Measurements from ENCODE around the gene DRC7. TPM values are rescaled to one million over a fixed set of nuclear protein-coding genes. Genes with fewer than 3 reads are reported as not detected.

DRC7 gene
- total RNA-seq, 1 experiment from 2014 or later = 0.72 TPM

GRCh38 chr16:57760357-57761160 is 66.0 kb downstream of the DRC7 start:
- peaks cover 6 to 30% of the 10 kb centered on the region in 2 experiments for H3K4me1 Mint-ChIP-seq
- Histone ChIP-seq H3T11ph (ENCODE audit: low read length) (no peak overlapping the region), H3K23ac (ENCODE audit: insufficient read length, low read depth, low read length) (no peak overlapping the region), H2BK5ac (ENCODE audit: insufficient read length, low read length) (no peak overlapping the region), H2AK5ac (ENCODE audit: insufficient read length, low read length) (no peak overlapping the region), H3K9ac (ENCODE audit: extremely low read depth, insufficient read length, low read length) (no peak overlapping the region), H3K4me2 (ENCODE audit: insufficient read depth, insufficient read length, low read length) (no peak overlapping the region), H4K8ac (replicated peaks; ENCODE audit: insufficient read length, low read depth, low read length) (no peak overlapping the region), H3K4me1 (ENCODE audit: insufficient read depth, low read length) (peaks cover 4% of the 10 kb centered on the region; the same call in 1 of the 2 replicates), H3K27me3 (ENCODE audit: insufficient read depth, low read length) (no peaks in the 10 kb centered on the region), H3K79me1 (ENCODE audit: insufficient read depth, low read depth, low read length, poor library complexity, severe bottlenecking) (no peaks in the 10 kb centered on the region), H4K5ac (ENCODE audit: insufficient read length, low read depth, low read length) (no peak overlapping the region), H2BK15ac (ENCODE audit: low read depth, low read length) (no peak overlapping the region), H4K91ac (ENCODE audit: insufficient read length, low read depth, low read length) (no peak overlapping the region), H3K14ac (ENCODE audit: insufficient read depth, low read length) (peak overlapping the region; percentile 4; the same call in 1 of the 2 replicates), H4K20me1 (ENCODE audit: control insufficient read depth, insufficient read depth, insufficient read length) (peaks cover 3% of the 10 kb centered on the region), H3K56ac (ENCODE audit: insufficient read length, low read depth, low read length) (no peak overlapping the region), H3K23me2 (ENCODE audit: insufficient read length, low read depth, low read length, poor library complexity, severe bottlenecking) (no peaks in the 10 kb centered on the region), H3K79me2 (ENCODE audit: insufficient read depth, low read length) (no peaks in the 10 kb centered on the region), H3K18ac (ENCODE audit: insufficient read length, low read depth, low read length) (no peak overlapping the region), H3K4ac (ENCODE audit: low read depth, low read length) (no peak overlapping the region), H2BK20ac (ENCODE audit: low read depth, low read length, poor library complexity, severe bottlenecking) (no peak overlapping the region), H2BK12ac (ENCODE audit: insufficient read length, low read depth, low read length) (no peak overlapping the region), H2BK120ac (ENCODE audit: low read depth, low read length, poor library complexity, severe bottlenecking) (no peak overlapping the region), H3K9me3 (ENCODE audit: control insufficient read depth, low read depth, low read length) (no peaks in the 10 kb centered on the region), H3K27ac (ENCODE audit: insufficient read length, low read depth, low read length) (no peak overlapping the region), H2AFZ (ENCODE audit: low read length) (no peak overlapping the region)
- WGBS (ENCODE audit: extremely low coverage, insufficient read length, low lambda C conversion rate) = no CpG with 5 or more reads among the region's 40 CpGs
- peaks cover 4 to 14% (median 13%) of the 10 kb centered on the region in 3 experiments; a peak in 6 of 7 replicates for H3K36me3 Mint-ChIP-seq (ENCODE audit: insufficient read depth in 1 of 3, low read depth in 3 of 3)
- TF ChIP-seq CTCF (conservative IDR thresholded peaks at IDR 0.05) = 0 out of 3 replicates have a peak, but pooled peaks have one; percentile 13
- H3K4me3 Mint-ChIP-seq = no peak overlapping the region
- no peaks in the 10 kb centered on the region; the same call in 1 of the 2 replicates for H3K27me3 Mint-ChIP-seq (ENCODE audit: low read depth)
- H3K9me3 Mint-ChIP-seq = no peaks in the 10 kb centered on the region
- H3K27ac Mint-ChIP-seq = peak overlapping the region in 1 of 3 experiments; percentile 73; a peak in 1 of 7 replicates
- DNase-seq = peak; percentile 58
